HepG2 (cell line): ENCODE data around the gene DHRS1. TPM values are rescaled to one million over a fixed set of nuclear protein-coding genes. Genes with fewer than 3 reads are reported as not detected.

Source experiments
- ATAD3A ChIP-seq: sonication (generic); formaldehyde crosslinking; IDR thresholded peaks from 2 replicates; pipeline ENCODE4 v1.4.0; 2020; ENCODE audit warnings: missing genetic modification reagents
- CENPT ChIP-seq: sonication (generic); formaldehyde crosslinking; IDR thresholded peaks from 2 replicates; pipeline ENCODE4 v1.8.0; 2022; ENCODE audit warnings: low read depth, mild to moderate bottlenecking, moderate library complexity, missing genetic modification reagents
- ELF3 ChIP-seq: IDR thresholded peaks from 2 replicates; pipeline ENCODE4 v1.6.1; 2016; ENCODE audit warnings: missing genetic modification reagents, missing compliant biosample characterization
- MXD4 ChIP-seq: IDR thresholded peaks from 2 replicates; pipeline ENCODE4 v1.6.1; 2016; ENCODE audit warnings: mild to moderate bottlenecking, missing biosample characterization, missing genetic modification reagents
- NFIC ChIP-seq: IDR thresholded peaks from 2 replicates; pipeline ENCODE4 v1.6.1; 2012; ENCODE audit warnings: mild to moderate bottlenecking, low read length, inconsistent platforms
- NFRKB ChIP-seq: fragments of 450-650 bp; IDR thresholded peaks from 2 replicates; pipeline ENCODE4 v1.6.1; 2017
- PHB2 ChIP-seq: fragments of 450-650 bp; IDR thresholded peaks from 2 replicates; pipeline ENCODE4 v1.6.1; 2018; ENCODE audit not compliant: partially characterized antibody
- PITX1 ChIP-seq: sonication (generic); formaldehyde crosslinking; IDR thresholded peaks from 2 replicates; pipeline ENCODE4 v1.5.1; 2020; ENCODE audit warnings: mild to moderate bottlenecking, missing genetic modification reagents
- PRMT3 ChIP-seq: sonication (generic); formaldehyde crosslinking; IDR thresholded peaks from 2 replicates; pipeline ENCODE4 v1.8.1; 2022; ENCODE audit warnings: low read depth, mild to moderate bottlenecking, moderate library complexity, missing genetic modification reagents, borderline replicate concordance
- SALL1 ChIP-seq: sonication (generic); formaldehyde crosslinking; IDR thresholded peaks from 2 replicates; pipeline ENCODE4 v1.8.0; 2022; ENCODE audit warnings: mild to moderate bottlenecking, missing genetic modification reagents
- SRSF1 ChIP-seq: fragments of 200-400 bp; formaldehyde crosslinking; optimal IDR thresholded peaks from 2 replicates; pipeline ENCODE3; 2017; ENCODE audit warnings: mild to moderate bottlenecking, low read depth, low read length, moderate library complexity
- SRY ChIP-seq: sonication (generic); formaldehyde crosslinking; IDR thresholded peaks from 2 replicates; pipeline ENCODE4 v1.8.0; 2022; ENCODE audit warnings: mild to moderate bottlenecking, missing genetic modification reagents
- SYNCRIP ChIP-seq: fragments of 200-400 bp; formaldehyde crosslinking; IDR thresholded peaks from 2 replicates; pipeline ENCODE4 v1.6.1; 2018; ENCODE audit warnings: mild to moderate bottlenecking, low read depth, low read length; ENCODE audit not compliant: insufficient read depth
- TBX2 ChIP-seq: sonication (generic); formaldehyde crosslinking; IDR thresholded peaks from 2 replicates; pipeline ENCODE4 v1.5.0; 2020; ENCODE audit warnings: missing genetic modification reagents, mild to moderate bottlenecking, borderline replicate concordance
- TSC22D2 ChIP-seq: sonication (generic); formaldehyde crosslinking; IDR thresholded peaks from 2 replicates; pipeline ENCODE4 v1.5.1; 2020; ENCODE audit warnings: missing genetic modification reagents, mild to moderate bottlenecking, borderline replicate concordance
- ZFP36 ChIP-seq: fragments of 150-350 bp; IDR thresholded peaks from 2 replicates; pipeline ENCODE4 v1.6.1; 2018; ENCODE audit warnings: borderline replicate concordance, low read length, low read depth; ENCODE audit not compliant: partially characterized antibody
- ZKSCAN8 ChIP-seq: IDR thresholded peaks from 2 replicates; pipeline ENCODE4 v1.6.1; 2016; ENCODE audit warnings: borderline replicate concordance, missing genetic modification reagents, missing compliant biosample characterization
- ZNF234 ChIP-seq: sonication (generic); formaldehyde crosslinking; conservative IDR thresholded peaks from 2 replicates; pipeline ENCODE4 v1.5.1; 2020; ENCODE audit warnings: mild to moderate bottlenecking, missing genetic modification reagents
- ZNF343 ChIP-seq: sonication (generic); formaldehyde crosslinking; IDR thresholded peaks from 2 replicates; pipeline ENCODE4 v1.4.0; 2020; ENCODE audit warnings: mild to moderate bottlenecking, missing genetic modification reagents
- ZNF430 ChIP-seq: sonication (generic); formaldehyde crosslinking; IDR thresholded peaks from 2 replicates; pipeline ENCODE4 v1.9.0; 2021; ENCODE audit warnings: mild to moderate bottlenecking, missing genetic modification reagents
- ZNF768 ChIP-seq: sonication (generic); formaldehyde crosslinking; IDR thresholded peaks from 2 replicates; pipeline ENCODE4 v1.4.0; 2020; ENCODE audit warnings: missing genetic modification reagents
- polyA plus RNA-seq, 8 experiments: library from polyadenylated mRNA; depleted of rRNA in 3 of 8; stranded (reverse) in 7 of 8; unstranded in 1 of 8; fragments of >200 nt; fragmentation: Illumina TruSeq in 4 of 8; extraction: Trizol in 4 of 8; gene quantifications; 2 replicates each; pipeline versions ENCODE4 v1.2.1 to v1.2.3, GENCODE V29; 2011 to 2016; ENCODE audit warnings: low read depth in 4 of 8, missing spikeins in 1 of 8, mixed read lengths in 1 of 8; ENCODE audit not compliant: insufficient read depth in 1 of 8
- total RNA-seq, 5 experiments: library from RNA; depleted of rRNA; stranded (reverse); fragments of >200 nt; fragmentation: Illumina TruSeq; extraction: Trizol; gene quantifications; 2 replicates each; pipeline ENCODE4 v1.2.3, GENCODE V29; 2016; ENCODE audit warnings: low read depth in 1 of 5
- TF ChIP-seq, protein P1 (sequence below): sonication (generic); formaldehyde crosslinking; IDR thresholded peaks from 2 replicates; pipeline ENCODE4 v1.4.0; 2020; ENCODE audit warnings: missing genetic modification reagents, borderline replicate concordance
- TF ChIP-seq, protein P2 (sequence below): sonication (generic); formaldehyde crosslinking; IDR thresholded peaks from 2 replicates; pipeline ENCODE4 v1.8.0; 2023; ENCODE audit warnings: mild to moderate bottlenecking, missing genetic modification reagents
- TF ChIP-seq, protein P3 (sequence below): sonication (generic); formaldehyde crosslinking; IDR thresholded peaks from 2 replicates; pipeline ENCODE4 v1.9.0; 2021; ENCODE audit warnings: missing genetic modification reagents, mild to moderate bottlenecking, borderline replicate concordance

DHRS1 gene
- total and polyA plus RNA-seq, 2 of the 13 experiments (the other 11 are each of a cell fraction or from before 2014, with no cell fraction given) = 49.8 to 60.8 TPM

DNA sequence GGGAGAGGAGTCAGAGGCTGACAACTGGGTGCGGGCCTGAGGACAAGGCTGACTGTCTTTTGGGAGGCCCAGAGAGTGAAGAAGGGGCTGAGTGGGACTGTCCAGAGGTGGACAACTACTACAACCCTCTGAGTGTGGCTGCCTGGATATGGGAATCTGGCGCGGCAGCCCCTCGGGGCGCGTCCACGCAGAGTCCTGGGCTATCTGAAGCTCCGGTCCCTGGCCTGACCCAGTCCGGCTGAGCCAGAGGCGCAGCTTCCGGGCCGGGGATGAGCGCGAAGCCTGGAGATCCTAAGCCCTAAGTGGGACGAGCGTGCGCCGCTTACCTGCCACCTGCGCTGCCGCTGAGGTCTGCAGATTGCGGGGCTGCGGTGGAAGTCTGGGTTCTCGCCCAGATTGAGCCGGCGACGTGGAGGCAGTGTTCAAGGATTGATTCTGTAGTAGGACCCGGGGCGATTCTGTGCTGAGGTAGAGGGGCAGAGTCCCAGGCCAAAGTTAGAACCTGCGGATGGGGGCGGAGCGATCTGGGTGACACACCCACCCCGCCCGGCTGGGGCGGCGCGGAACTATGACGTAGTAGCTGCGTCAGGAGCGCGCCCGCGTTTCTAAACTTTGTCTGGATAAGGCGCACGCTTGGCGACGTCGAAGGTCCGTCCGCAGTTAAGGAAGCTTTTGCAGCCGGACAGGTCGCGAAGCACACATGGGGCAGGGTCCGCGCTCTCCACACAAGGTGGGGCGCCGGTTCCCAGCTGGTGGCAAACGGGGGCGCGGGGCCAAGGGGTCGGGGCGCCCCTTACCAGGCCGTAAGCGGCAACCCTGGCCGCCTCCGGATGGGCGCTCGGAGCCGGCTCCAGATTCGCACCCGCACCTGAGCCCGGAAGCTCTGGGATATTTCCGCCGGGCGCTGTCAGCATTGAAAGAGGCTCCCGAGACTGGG, at the start of gene DHRS1, which contains the start of gene NOP9 (continued):
- TF ChIP-seq NFIC (no peak), NFRKB (no peak), PRMT3 (no peak), SRSF1 (peak; percentile 41), ELF3 (CRISPR knock-in tag) (peak; percentile 78), TSC22D2 (CRISPR knock-in tag) (peak; percentile 96), TBX2 (peak; percentile 95), SRY (no peak), MXD4 (CRISPR knock-in tag) (peak; percentile 99), ZNF430 (no peak; the same call in none of the 2 replicates), ZKSCAN8 (CRISPR knock-in tag) (no peak; the same call in 1 of the 2 replicates), ATAD3A (0 out of 2 replicates have a peak, but pooled peaks have one; percentile 26), ZNF234 (CRISPR knock-in tag) (no peak), CENPT (peak; percentile 11; the same call in 1 of the 2 replicates), PITX1 (CRISPR knock-in tag) (peak; percentile 94), PHB2 (no peak), SYNCRIP (no peak), ZNF768 (peak; percentile 69), ZFP36 (no peak), ZNF343 (peak; percentile 93), SALL1 (peak; percentile 96; the same call in 1 of the 2 replicates)
- TF ChIP-seq, protein P1, sequence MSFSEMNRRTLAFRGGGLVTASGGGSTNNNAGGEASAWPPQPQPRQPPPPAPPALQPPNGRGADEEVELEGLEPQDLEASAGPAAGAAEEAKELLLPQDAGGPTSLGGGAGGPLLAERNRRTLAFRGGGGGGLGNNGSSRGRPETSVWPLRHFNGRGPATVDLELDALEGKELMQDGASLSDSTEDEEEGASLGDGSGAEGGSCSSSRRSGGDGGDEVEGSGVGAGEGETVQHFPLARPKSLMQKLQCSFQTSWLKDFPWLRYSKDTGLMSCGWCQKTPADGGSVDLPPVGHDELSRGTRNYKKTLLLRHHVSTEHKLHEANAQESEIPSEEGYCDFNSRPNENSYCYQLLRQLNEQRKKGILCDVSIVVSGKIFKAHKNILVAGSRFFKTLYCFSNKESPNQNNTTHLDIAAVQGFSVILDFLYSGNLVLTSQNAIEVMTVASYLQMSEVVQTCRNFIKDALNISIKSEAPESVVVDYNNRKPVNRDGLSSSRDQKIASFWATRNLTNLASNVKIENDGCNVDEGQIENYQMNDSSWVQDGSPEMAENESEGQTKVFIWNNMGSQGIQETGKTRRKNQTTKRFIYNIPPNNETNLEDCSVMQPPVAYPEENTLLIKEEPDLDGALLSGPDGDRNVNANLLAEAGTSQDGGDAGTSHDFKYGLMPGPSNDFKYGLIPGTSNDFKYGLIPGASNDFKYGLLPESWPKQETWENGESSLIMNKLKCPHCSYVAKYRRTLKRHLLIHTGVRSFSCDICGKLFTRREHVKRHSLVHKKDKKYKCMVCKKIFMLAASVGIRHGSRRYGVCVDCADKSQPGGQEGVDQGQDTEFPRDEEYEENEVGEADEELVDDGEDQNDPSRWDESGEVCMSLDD (CRISPR knock-in tag) = peak; percentile 90
- TF ChIP-seq, protein P2, sequence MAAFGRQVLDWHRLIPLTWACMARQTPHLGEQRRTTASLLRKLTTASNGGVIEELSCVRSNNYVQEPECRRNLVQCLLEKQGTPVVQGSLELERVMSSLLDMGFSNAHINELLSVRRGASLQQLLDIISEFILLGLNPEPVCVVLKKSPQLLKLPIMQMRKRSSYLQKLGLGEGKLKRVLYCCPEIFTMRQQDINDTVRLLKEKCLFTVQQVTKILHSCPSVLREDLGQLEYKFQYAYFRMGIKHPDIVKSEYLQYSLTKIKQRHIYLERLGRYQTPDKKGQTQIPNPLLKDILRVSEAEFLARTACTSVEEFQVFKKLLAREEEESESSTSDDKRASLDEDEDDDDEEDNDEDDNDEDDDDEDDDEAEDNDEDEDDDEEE (CRISPR knock-in tag) = peak; percentile 80; the same call in 1 of the 2 replicates
- TF ChIP-seq, protein P3, sequence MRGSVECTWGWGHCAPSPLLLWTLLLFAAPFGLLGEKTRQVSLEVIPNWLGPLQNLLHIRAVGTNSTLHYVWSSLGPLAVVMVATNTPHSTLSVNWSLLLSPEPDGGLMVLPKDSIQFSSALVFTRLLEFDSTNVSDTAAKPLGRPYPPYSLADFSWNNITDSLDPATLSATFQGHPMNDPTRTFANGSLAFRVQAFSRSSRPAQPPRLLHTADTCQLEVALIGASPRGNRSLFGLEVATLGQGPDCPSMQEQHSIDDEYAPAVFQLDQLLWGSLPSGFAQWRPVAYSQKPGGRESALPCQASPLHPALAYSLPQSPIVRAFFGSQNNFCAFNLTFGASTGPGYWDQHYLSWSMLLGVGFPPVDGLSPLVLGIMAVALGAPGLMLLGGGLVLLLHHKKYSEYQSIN (CRISPR knock-in tag) = no peak
